ENCODE results near the gene INPP5B. TPM values are rescaled to one million over a fixed set of nuclear protein-coding genes. Genes with fewer than 3 reads are reported as not detected.
A peak's percentile ranks its signal among the peaks of the same experiment; 100 is the strongest.

The INPP5B gene
- total and polyA plus RNA-seq, 2 experiments from 2014 or later: 6.9 to 29.1 TPM

DNA sequence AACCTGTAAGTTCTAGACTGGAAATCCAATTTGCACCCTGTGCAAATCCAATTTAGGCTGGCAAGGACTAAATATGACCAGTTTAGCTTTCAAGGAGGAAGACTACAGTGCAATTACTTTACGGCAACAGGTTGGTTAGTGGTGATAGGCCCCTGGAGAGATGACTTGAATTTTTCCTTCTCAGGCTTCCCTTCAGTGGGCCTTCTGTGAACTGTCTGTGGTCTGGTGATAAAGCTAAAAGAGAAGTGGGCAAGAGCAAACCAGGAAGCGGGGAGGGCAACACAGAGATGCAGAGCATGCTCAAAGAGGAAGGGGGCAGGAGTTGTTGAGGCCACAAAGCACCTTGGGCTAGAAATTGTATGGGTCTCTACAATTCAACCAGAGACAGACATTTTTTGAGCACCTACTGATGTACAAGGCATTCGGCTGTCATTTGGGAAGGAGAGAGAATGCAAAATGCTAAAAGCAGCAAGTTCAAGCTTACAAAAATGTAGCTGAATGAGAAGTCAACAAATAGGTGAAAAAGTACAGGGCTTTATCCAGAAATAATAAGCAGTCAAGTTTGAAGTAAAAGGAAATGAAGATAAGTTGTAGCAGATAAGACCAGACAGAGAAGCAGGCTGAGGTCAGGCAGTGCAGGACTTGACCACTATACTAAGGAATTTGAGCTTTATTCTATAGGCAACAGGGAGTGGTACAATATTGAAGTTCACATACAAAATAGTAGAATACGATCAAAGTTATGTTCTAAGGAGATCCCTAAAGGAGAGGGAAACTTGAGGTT lies 23.9 kb downstream of the INPP5B start:
- H3K4me3 Mint-ChIP-seq: no peak overlapping the region
- Histone ChIP-seq H3K79me2 (replicated peaks; ENCODE audit: insufficient read depth) (peaks cover 63% of the 10 kb centered on the region), H3F3A (replicated peaks; ENCODE audit: low read depth) (no peaks in the 10 kb centered on the region), H3K27ac (ENCODE audit: low read depth) (peak overlapping the region; percentile 30; the same call in 1 of the 2 replicates), H3K4me2 (no peak overlapping the region), H3K36me3 (ENCODE audit: insufficient read depth) (no peaks in the 10 kb centered on the region), H3K9me2 (ENCODE audit: insufficient read depth) (no peaks in the 10 kb centered on the region), H3K27me3 (ENCODE audit: insufficient read depth) (no peaks in the 10 kb centered on the region), H3K4me1 (ENCODE audit: insufficient read depth) (peaks cover 5% of the 10 kb centered on the region; the same call in 1 of the 2 replicates), H3K4me3 (no peak overlapping the region), H2AFZ (no peak overlapping the region), H4K20me1 (replicated peaks; ENCODE audit: insufficient read depth) (peaks cover 23% of the 10 kb centered on the region; the same call in 1 of the 2 replicates)
- TF ChIP-seq POLR2AphosphoS5 (IDR thresholded peaks at IDR 0.05; ENCODE audit: low read depth) (no peak), ZNF114 (CRISPR knock-in tag; IDR thresholded peaks at IDR 0.05) (no peak), EZH2phosphoT487 (IDR thresholded peaks at IDR 0.05; ENCODE audit: unreplicated experiment) (no peak), NANOG (IDR thresholded peaks at IDR 0.05; ENCODE audit: borderline replicate concordance) (no peak), ZNF331 (CRISPR knock-in tag; IDR thresholded peaks at IDR 0.05; ENCODE audit: low read depth) (no peak), STAT1 (IDR thresholded peaks at IDR 0.05; ENCODE audit: unreplicated experiment) (no peak), EZH2 (IDR thresholded peaks at IDR 0.05; ENCODE audit: low read depth, unreplicated experiment) (no peak), CREB1 (CRISPR knock-in tag; IDR thresholded peaks at IDR 0.05; ENCODE audit: low read depth) (no peak), JUNB (IDR thresholded peaks at IDR 0.05; ENCODE audit: unreplicated experiment) (no peak)
- TF ChIP-seq, protein P1, sequence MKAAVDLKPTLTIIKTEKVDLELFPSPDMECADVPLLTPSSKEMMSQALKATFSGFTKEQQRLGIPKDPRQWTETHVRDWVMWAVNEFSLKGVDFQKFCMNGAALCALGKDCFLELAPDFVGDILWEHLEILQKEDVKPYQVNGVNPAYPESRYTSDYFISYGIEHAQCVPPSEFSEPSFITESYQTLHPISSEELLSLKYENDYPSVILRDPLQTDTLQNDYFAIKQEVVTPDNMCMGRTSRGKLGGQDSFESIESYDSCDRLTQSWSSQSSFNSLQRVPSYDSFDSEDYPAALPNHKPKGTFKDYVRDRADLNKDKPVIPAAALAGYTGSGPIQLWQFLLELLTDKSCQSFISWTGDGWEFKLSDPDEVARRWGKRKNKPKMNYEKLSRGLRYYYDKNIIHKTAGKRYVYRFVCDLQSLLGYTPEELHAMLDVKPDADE (IDR thresholded peaks at IDR 0.05): no peak
- TF ChIP-seq, protein P2, sequence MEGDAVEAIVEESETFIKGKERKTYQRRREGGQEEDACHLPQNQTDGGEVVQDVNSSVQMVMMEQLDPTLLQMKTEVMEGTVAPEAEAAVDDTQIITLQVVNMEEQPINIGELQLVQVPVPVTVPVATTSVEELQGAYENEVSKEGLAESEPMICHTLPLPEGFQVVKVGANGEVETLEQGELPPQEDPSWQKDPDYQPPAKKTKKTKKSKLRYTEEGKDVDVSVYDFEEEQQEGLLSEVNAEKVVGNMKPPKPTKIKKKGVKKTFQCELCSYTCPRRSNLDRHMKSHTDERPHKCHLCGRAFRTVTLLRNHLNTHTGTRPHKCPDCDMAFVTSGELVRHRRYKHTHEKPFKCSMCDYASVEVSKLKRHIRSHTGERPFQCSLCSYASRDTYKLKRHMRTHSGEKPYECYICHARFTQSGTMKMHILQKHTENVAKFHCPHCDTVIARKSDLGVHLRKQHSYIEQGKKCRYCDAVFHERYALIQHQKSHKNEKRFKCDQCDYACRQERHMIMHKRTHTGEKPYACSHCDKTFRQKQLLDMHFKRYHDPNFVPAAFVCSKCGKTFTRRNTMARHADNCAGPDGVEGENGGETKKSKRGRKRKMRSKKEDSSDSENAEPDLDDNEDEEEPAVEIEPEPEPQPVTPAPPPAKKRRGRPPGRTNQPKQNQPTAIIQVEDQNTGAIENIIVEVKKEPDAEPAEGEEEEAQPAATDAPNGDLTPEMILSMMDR (conservative IDR thresholded peaks at IDR 0.05; ENCODE audit: low read depth in 2 of 2): no peak
- TF ChIP-seq, protein P3, sequence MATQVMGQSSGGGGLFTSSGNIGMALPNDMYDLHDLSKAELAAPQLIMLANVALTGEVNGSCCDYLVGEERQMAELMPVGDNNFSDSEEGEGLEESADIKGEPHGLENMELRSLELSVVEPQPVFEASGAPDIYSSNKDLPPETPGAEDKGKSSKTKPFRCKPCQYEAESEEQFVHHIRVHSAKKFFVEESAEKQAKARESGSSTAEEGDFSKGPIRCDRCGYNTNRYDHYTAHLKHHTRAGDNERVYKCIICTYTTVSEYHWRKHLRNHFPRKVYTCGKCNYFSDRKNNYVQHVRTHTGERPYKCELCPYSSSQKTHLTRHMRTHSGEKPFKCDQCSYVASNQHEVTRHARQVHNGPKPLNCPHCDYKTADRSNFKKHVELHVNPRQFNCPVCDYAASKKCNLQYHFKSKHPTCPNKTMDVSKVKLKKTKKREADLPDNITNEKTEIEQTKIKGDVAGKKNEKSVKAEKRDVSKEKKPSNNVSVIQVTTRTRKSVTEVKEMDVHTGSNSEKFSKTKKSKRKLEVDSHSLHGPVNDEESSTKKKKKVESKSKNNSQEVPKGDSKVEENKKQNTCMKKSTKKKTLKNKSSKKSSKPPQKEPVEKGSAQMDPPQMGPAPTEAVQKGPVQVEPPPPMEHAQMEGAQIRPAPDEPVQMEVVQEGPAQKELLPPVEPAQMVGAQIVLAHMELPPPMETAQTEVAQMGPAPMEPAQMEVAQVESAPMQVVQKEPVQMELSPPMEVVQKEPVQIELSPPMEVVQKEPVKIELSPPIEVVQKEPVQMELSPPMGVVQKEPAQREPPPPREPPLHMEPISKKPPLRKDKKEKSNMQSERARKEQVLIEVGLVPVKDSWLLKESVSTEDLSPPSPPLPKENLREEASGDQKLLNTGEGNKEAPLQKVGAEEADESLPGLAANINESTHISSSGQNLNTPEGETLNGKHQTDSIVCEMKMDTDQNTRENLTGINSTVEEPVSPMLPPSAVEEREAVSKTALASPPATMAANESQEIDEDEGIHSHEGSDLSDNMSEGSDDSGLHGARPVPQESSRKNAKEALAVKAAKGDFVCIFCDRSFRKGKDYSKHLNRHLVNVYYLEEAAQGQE (IDR thresholded peaks at IDR 0.05; ENCODE audit: unreplicated experiment): no peak
- TF ChIP-seq, protein P4, sequence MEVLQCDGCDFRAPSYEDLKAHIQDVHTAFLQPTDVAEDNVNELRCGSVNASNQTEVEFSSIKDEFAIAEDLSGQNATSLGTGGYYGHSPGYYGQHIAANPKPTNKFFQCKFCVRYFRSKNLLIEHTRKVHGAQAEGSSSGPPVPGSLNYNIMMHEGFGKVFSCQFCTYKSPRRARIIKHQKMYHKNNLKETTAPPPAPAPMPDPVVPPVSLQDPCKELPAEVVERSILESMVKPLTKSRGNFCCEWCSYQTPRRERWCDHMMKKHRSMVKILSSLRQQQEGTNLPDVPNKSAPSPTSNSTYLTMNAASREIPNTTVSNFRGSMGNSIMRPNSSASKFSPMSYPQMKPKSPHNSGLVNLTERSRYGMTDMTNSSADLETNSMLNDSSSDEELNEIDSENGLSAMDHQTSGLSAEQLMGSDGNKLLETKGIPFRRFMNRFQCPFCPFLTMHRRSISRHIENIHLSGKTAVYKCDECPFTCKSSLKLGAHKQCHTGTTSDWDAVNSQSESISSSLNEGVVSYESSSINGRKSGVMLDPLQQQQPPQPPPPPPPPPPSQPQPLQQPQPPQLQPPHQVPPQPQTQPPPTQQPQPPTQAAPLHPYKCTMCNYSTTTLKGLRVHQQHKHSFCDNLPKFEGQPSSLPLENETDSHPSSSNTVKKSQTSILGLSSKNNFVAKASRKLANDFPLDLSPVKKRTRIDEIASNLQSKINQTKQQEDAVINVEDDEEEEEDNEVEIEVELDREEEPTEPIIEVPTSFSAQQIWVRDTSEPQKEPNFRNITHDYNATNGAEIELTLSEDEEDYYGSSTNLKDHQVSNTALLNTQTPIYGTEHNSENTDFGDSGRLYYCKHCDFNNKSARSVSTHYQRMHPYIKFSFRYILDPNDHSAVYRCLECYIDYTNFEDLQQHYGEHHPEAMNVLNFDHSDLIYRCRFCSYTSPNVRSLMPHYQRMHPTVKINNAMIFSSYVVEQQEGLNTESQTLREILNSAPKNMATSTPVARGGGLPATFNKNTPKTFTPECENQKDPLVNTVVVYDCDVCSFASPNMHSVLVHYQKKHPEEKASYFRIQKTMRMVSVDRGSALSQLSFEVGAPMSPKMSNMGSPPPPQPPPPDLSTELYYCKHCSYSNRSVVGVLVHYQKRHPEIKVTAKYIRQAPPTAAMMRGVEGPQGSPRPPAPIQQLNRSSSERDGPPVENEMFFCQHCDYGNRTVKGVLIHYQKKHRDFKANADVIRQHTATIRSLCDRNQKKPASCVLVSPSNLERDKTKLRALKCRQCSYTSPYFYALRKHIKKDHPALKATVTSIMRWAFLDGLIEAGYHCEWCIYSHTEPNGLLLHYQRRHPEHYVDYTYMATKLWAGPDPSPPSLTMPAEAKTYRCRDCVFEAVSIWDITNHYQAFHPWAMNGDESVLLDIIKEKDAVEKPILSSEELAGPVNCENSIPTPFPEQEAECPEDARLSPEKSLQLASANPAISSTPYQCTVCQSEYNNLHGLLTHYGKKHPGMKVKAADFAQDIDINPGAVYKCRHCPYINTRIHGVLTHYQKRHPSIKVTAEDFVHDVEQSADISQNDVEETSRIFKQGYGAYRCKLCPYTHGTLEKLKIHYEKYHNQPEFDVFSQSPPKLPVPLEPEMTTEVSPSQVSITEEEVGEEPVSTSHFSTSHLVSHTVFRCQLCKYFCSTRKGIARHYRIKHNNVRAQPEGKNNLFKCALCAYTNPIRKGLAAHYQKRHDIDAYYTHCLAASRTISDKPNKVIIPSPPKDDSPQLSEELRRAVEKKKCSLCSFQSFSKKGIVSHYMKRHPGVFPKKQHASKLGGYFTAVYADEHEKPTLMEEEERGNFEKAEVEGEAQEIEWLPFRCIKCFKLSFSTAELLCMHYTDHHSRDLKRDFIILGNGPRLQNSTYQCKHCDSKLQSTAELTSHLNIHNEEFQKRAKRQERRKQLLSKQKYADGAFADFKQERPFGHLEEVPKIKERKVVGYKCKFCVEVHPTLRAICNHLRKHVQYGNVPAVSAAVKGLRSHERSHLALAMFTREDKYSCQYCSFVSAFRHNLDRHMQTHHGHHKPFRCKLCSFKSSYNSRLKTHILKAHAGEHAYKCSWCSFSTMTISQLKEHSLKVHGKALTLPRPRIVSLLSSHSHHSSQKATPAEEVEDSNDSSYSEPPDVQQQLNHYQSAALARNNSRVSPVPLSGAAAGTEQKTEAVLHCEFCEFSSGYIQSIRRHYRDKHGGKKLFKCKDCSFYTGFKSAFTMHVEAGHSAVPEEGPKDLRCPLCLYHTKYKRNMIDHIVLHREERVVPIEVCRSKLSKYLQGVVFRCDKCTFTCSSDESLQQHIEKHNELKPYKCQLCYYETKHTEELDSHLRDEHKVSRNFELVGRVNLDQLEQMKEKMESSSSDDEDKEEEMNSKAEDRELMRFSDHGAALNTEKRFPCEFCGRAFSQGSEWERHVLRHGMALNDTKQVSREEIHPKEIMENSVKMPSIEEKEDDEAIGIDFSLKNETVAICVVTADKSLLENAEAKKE (CRISPR knock-in tag; IDR thresholded peaks at IDR 0.05): no peak
- 0 out of 2 replicates have a peak overlapping the region, but pooled peaks have one; percentile 5 for H3K27ac Mint-ChIP-seq
- H3K36me3 Mint-ChIP-seq (ENCODE audit: low read depth): peaks cover 3% of the 10 kb centered on the region; the same call in 2 of the 3 replicates
- H3K4me1 Mint-ChIP-seq: peaks cover 6% of the 10 kb centered on the region; the same call in 2 of the 3 replicates
- DNase-seq (ENCODE audit: low spot score) (no peak), ATAC-seq (no peak)
- H3K9me3 Mint-ChIP-seq: no peaks in the 10 kb centered on the region
- no peaks in the 10 kb centered on the region for H3K27me3 Mint-ChIP-seq (ENCODE audit: insufficient read depth, low read depth, poor library complexity)
